GM19240 (cell line): ENCODE results near the gene IKZF1.

ENCODE experiments used
- DNase-seq: peaks from one replicate; pipeline ENCODE4 v3.0.0; 2011; ENCODE audit warnings: low spot score; ENCODE audit not compliant: insufficient read length

IKZF1 gene

GRCh38 chr7:50352751-50353150 is 48.2 kb downstream of the IKZF1 start:
- DNase-seq = no peak

- no peak for DNase-seq
These were observed 48.7 kb downstream of the IKZF1 start for GRCh38 chr7:50353201-50353600.

- DNase-seq = no peak
These were observed 49.5 kb downstream of the IKZF1 start for GRCh38 chr7:50353894-50354595.

- no peak for DNase-seq
These were observed 51.3 kb downstream of the IKZF1 start for GRCh38 chr7:50355817-50356178.

- DNase-seq = no peak
These were observed 51.9 kb downstream of the IKZF1 start for GRCh38 chr7:50356212-50356944.

GRCh38 chr7:50356945-50357268 is 52.4 kb downstream of the IKZF1 start:
- no peak for DNase-seq

- no peak for DNase-seq
These were observed 52.9 kb downstream of the IKZF1 start for GRCh38 chr7:50357426-50357825.

- DNase-seq = no peak
These were observed 53.7 kb downstream of the IKZF1 start for GRCh38 chr7:50358041-50358705.

- no peak for DNase-seq
These were observed 54.3 kb downstream of the IKZF1 start for GRCh38 chr7:50358779-50359178.

- no peak for DNase-seq
These were observed 54.9 kb downstream of the IKZF1 start for GRCh38 chr7:50359258-50359994.

GRCh38 chr7:50359995-50360925 is 55.7 kb downstream of the IKZF1 start:
- DNase-seq = no peak

GRCh38 chr7:50362142-50362541 is 57.6 kb downstream of the IKZF1 start:
- no peak for DNase-seq

GRCh38 chr7:50362712-50363282 is 58.3 kb downstream of the IKZF1 start:
- no peak for DNase-seq

GRCh38 chr7:50363327-50364060 is 59.0 kb downstream of the IKZF1 start:
- DNase-seq = no peak

- DNase-seq = no peak
These were observed 60.1 kb downstream of the IKZF1 start for GRCh38 chr7:50364645-50365044.

GRCh38 chr7:50366311-50366710 is 61.8 kb downstream of the IKZF1 start:
- no peak for DNase-seq

GRCh38 chr7:50367100-50367499 is 62.6 kb downstream of the IKZF1 start:
- DNase-seq = no peak

- no peak for DNase-seq
These were observed 63.1 kb downstream of the IKZF1 start for GRCh38 chr7:50367570-50367969.

GRCh38 chr7:50368366-50368765 is 63.9 kb downstream of the IKZF1 start:
- DNase-seq = no peak
